HG03064 (cell line): Measurements from ENCODE around the gene ACVRL1.
"Not testable (repeated sequence)": the region's sequence is repeated elsewhere in the genome, so short reads cannot be mapped to it uniquely, and the experiment has no call there.

Experiments
- ATAC-seq: cut with Tn5 transposase; IDR thresholded peaks from one replicate; pipeline ENCODE4 v1.9.1; 2021; ENCODE audit warnings: low read depth; ENCODE audit not compliant: unreplicated experiment

ACVRL1 gene

GRCh38 chr12:51873251-51873994 lies 33.9 kb upstream of the ACVRL1 start:
- no peak for ATAC-seq

GRCh38 chr12:51874000-51874399 lies 33.3 kb upstream of the ACVRL1 start:
- ATAC-seq: no peak

- ATAC-seq: no peak
These were observed 32.8 kb upstream of the ACVRL1 start for GRCh38 chr12:51874486-51874885.

- no peak for ATAC-seq
These were observed 28.2 kb upstream of the ACVRL1 start for GRCh38 chr12:51879102-51879501.

- ATAC-seq: no peak
These were observed 24.0 kb upstream of the ACVRL1 start for GRCh38 chr12:51883295-51883694.

- no peak for ATAC-seq
These were observed 23.2 kb upstream of the ACVRL1 start for GRCh38 chr12:51883998-51884675.

- ATAC-seq: no peak
These were observed 22.6 kb upstream of the ACVRL1 start for GRCh38 chr12:51884676-51885229.

- ATAC-seq: not testable (repeated sequence)
These were observed 21.8 kb upstream of the ACVRL1 start for GRCh38 chr12:51885294-51886020.

- no peak for ATAC-seq
These were observed 21.1 kb upstream of the ACVRL1 start for GRCh38 chr12:51886021-51886710.

- no peak for ATAC-seq
These were observed 19.6 kb upstream of the ACVRL1 start, which contains the start of gene ANKRD33 for GRCh38 chr12:51887476-51888315. ANKRD33 (plus strand) TSS chr12:51888103; CDS start chr12:51888187, 84 bp downstream.

GRCh38 chr12:51888316-51889215 lies 18.7 kb upstream of the ACVRL1 start:
- ATAC-seq: no peak

GRCh38 chr12:51889216-51890132 lies 17.8 kb upstream of the ACVRL1 start:
- ATAC-seq: no peak

- ATAC-seq: no peak
These were observed 17.2 kb upstream of the ACVRL1 start for GRCh38 chr12:51890133-51890464.

- ATAC-seq: no peak
These were observed 16.7 kb upstream of the ACVRL1 start for GRCh38 chr12:51890511-51891171.

- ATAC-seq: no peak
These were observed 15.5 kb upstream of the ACVRL1 start for GRCh38 chr12:51891843-51892242.

GRCh38 chr12:51893786-51894185 lies 13.5 kb upstream of the ACVRL1 start:
- ATAC-seq: no peak
